ENCODE results near the gene MATN1.

- TF ChIP-seq CTCF (IDR thresholded peaks at IDR 0.05; ENCODE audit: insufficient read depth, low read length) (no peak), REST (IDR thresholded peaks at IDR 0.05; ENCODE audit: insufficient replicate concordance, low read depth) (no peak), GABPA (IDR thresholded peaks at IDR 0.05; ENCODE audit: low read depth) (no peak), POLR2AphosphoS5 (IDR thresholded peaks at IDR 0.05; ENCODE audit: low read depth) (no peak), SPI1 (IDR thresholded peaks at IDR 0.05; ENCODE audit: borderline replicate concordance, low read depth) (no peak)
These were observed 14.8 kb upstream of the MATN1 start for GRCh38 chr1:30738040-30738714.
